ENCODE data around the gene MCM6.
"Not testable (repeated sequence)": the region's sequence is repeated elsewhere in the genome, so short reads cannot be mapped to it uniquely, and the experiment has no call there.

MCM6 gene

DNA sequence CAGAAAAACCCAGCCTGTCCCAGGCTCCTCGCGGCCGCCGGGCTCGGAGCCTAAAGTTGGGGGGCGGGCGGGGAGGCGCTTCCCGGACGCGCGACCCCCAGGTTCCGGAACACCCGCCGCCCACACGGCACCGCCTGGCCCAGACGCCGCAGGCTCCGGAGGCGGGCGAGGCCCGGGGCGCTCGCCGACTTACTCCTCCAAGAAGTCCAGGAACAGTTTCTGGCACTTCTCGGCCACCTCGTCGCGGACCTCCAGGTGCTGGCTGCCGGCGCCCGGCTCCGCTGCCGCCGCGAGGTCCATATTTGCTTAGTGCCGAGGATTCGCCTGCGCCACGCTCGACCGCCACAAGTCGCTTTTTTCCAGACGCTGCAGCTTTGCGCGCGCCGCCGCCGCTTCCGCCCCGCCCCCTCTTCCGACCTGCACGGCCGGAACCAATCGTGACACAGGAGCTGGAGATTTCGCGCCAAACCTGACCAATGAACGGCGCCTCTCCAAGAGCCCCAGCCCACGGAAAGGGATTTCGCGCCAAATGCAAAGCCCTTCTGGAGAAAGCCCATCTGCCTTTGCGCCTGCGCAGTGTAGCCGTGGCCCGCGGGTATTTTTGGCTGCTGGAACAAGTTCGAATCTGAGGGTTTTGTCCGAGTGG lies at the start of gene MCM6:
MCM6 (minus strand) TSS at position 378 of the 646 bp plus-strand sequence; CDS start at position 300, 78 bp downstream.
- FAIRE-seq, result peak; percentile 94

DNA sequence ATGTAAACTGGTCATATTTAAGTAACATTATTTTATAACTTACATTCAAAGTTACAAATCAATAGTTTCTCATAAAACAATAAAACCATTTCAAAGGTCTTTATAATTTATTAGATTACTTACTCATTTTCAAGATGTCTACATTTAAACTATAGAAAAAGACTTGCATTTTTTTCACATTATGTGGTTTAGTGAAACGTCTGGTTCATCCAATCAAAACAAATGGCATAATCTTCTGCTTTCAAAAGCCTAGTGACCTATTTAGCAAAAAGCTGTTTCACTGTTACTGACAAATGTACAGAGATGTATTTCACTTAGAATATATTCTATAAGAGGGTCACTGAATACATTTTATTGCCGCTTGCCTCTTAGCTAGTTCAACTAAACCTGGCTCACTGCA lies 49.3 kb upstream of the MCM6 start:
- peak; percentile 41 for FAIRE-seq

DNA sequence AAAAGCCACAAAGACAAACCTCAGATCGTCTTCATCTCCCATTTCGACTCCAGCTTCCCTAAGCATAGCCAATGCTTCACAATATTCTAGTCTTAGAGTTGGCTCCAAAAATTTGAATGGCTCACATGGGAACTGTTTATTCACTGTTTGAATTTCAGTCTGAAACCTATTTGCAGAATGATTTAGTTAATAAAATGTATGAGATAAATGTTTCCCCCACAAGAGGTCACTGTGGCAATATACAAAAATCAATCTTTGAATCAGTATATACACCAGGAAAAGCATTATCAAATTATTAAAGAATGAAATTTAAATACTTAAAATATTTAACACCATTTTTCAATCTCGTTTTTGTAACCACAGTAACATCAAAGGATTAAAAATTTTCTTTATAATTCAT lies 40.0 kb upstream of the MCM6 start:
- FAIRE-seq, result peak; percentile 97

DNA sequence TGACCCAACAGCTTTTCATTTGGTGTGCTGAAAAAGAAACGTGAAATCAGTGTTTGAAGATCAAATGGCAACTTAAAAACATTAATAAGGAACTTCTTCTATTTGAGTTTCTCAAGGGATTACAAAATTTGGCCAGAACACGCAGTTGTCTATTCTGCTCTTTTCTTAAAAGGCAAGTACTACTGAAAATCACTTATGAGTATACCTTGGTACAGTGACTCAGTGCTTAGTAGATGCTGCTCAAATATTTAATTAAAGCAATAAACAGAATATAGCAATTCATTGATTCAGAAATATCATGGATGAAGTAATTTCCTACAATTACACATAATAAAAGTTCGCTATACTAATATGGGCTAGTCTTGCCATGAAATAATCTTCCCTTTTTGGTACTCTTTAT lies 38.2 kb upstream of the MCM6 start:
- FAIRE-seq, result no peak

DNA sequence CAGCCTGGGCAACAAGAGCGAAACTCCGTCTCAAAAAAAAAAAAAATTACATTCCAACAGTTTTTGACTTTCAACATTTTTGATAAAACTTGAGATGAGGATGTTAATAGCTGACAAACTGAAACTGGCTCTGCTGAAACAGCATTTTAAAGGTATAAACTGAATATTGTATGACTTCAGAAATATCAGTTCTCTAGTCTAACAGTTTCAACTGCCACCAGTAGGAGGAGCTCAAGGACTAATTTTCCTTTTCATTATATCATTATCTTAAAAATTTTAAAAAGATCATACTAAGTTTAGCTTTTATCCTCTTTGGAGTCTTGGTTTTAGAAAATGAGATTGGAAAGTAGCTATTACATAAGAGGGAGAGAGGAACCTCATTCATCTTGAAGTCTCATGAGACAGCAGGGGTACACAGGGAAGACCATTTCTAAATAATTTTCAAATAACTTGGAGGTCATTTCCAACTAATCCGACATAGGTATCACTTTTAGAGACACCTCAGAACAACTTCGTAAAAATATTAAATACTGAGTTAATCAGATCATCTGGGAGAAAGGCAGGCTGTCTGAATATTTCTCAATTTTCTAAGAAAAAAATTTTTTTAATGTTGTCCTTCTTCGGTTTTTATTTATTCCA lies 37.6 kb upstream of the MCM6 start:
- peak; percentile 86 for FAIRE-seq

DNA sequence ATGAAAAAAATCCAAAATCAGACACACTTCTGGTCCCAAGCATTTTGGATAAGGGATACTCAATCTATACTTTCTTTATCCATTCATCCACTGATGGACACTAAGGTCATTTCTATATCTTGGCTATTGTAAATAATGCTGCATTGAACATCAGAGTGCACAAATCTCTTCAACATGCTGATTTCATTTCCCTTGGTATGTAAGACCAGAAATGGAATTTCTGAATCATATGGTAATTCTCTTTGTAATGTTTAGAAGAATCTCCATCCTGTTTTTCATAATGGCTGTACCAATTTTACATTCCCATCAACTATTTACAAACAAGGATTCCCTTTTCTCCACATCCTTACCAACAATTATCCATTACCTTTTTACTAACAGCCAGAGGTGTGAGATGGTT lies 33.7 kb upstream of the MCM6 start:
- FAIRE-seq, result no peak

DNA sequence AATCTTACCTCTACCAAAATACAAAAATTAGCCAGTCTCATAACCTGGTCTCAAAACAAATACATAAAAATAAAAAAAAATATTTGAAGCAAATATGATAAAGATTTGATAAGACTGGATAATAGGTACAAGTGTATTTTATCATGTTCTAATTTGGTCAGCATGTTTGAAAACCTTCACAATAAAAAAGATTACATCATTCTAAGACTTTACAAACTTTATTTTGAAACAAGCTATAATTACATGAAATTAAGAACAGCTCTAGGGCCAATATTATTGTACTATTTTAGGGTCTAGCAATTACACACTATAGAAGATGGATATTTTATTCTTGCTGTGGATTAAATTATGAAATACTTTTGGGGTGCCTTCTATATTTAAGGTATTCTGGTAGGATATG lies 29.4 kb upstream of the MCM6 start:
- FAIRE-seq, result no peak

DNA sequence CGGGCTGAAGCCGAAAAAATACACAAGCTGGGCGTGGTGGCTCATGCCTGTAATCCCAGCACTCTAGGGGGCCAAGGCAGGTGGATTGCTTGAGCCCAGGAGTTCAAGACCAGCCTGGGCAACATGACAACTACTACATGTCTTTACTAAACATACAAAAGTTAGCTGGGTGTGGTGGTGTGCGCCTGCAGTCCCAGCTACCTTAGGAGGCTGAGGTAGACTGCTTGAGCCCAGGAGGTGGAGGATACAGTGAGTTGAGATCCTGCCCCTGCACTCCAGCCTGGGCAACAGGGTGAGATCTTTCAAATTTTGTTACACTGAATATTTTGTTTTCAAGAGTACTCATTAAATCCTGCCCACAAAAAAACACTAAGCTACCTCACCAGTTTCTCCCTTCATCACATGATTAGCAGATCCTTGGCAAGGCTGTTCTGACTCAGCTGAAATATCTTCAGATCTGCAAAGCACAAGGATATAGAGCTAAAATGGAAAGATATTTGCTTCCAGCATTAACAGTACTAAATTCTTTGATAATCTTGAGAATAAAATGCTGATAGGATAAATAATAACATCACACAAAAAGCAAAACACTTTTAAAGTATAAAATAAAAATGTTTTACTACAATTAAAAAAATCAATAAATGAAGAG lies 28.2 kb upstream of the MCM6 start:
- FAIRE-seq, result no peak

DNA sequence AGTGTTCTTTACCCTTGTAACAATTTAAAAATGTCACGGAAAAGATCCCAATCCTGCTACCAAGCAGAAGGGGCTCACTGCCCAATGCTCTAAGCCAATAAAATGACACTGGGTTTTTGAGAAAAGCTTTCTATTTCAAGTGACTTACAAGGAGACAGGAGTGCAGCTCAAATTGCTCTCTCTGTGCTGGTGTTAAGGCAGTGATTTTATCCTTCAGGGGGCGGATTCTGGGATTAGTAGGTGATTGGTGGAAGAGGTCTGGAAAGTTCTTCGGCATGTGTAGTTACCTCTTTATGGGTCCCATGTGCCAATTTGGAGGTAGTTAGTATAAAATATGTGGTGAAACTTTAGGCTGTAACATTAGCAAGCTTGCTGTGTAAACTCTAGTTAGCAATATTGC lies 27.4 kb upstream of the MCM6 start:
- no peak for FAIRE-seq

DNA sequence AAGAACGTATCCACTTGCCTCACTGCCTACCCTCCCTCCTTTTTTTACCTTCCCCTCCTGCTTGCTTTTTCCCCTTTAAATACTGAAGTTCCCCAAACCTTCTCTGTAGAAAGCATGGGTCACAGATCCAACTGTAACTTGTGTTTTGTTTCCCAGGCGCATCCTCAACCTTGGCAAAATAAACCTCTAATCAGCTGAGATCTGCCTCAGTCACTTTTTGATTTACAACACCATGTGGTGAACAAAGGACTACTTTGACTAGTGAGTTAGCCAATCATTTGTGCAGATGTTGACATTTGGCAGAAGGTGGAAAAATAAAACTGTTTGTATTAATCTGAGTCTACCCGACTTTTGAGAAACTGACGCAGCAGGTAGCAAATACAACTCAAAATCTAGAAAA lies 23.3 kb upstream of the MCM6 start:
- FAIRE-seq, result no peak

DNA sequence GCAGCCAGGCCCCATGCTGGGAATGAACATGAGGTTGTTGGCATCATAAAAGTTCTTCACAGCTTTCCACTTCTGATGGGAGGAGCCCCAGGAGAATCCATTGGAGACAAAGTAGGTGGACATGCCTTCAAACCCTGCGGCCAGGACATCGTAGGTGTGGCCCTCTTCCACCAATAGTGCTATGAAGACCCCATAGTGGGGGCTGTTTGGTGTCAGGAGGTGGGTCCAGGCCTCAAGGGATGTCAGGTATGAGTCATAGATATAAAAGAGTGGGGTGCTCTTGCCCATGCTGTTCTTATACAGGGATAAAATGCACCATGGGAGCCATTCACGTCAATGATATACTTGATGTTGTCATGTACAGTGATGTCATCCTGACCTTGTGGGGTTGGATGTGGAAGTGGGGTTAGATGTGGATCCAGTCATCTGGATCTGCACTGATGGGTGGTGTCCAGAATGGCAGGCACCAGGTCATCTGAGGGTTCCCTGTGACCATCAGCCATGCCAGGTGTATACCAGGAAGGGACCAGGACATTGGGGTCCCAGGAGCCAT lies 22.1 kb upstream of the MCM6 start:
- no peak for FAIRE-seq

DNA sequence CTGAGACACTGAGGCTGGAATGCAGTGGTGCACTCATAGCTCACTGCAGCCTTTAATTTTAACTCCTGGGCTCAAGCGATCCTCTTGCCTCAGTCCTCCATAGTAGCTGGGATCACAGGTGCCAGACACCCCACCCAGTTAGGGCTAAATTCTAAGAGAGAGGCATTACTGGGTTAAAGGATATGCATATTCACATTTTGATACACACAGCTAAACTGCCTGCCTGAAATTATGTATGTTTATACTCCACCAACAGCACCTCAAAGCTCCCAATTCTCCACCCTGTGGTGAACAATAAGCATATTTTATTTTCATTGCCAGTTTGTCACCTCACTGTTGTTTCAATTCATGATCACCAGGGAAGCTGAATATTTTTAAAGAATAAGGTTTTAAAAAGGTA lies 18.7 kb upstream of the MCM6 start:
- FAIRE-seq, result no peak

DNA sequence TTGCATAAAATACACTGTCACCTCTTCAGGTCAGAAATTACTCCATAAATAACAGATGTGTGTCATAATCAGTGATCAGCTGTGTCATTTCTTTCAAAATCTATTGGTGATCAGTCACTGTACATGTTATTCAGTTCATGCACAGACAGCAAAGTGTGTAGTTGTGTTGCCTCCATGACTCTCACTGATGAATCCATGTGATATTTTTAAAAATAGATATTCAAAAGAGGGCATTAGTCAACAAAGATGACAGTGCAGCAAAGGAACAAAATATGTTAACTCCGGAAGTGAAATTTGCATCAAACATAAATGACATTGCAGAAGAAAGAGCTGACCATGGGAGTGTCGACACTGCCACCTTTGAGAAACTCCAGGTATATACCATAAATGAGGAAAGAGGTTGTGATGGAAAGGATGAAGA lies 17.1 kb upstream of the MCM6 start:
- no peak for FAIRE-seq

DNA sequence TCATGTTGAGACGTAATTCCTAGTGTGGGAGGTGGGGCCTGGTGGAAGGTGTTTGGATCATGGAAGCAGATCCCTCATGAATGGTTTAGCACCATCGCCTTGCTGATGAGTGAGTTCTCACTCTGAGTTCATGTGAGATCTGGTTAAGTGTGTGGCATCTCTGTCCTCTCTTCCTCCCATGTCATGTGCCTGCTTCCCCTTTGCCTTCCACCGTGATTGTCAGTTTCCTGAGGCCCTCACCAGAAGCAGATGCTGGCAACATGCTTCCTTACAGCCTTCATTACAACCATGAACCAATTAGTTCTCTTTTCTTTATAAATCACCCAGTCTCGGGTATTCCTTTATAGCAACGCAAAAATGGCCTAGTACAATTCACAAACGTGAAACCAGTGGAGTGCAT lies 14.6 kb upstream of the MCM6 start:
- no peak for FAIRE-seq

DNA sequence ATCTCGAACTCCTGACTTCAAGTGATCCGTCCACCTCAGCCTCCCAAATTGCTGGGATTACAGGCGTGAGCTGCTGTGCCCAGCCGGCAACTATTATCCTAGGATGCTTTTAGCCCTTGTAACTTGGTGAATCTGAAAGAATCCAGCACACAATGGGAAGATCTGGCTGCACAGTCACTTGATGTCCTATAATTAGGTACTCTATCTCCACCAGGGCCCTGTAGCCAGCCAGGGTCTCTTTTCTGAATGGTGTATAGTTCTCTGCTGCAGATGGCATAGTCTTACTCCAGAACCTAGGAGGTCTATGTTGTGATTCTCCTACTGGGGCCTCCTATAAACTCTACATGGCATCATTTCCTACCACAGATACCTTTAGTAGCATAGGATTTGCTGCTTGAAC lies 13.9 kb upstream of the MCM6 start:
- FAIRE-seq, result no peak

DNA sequence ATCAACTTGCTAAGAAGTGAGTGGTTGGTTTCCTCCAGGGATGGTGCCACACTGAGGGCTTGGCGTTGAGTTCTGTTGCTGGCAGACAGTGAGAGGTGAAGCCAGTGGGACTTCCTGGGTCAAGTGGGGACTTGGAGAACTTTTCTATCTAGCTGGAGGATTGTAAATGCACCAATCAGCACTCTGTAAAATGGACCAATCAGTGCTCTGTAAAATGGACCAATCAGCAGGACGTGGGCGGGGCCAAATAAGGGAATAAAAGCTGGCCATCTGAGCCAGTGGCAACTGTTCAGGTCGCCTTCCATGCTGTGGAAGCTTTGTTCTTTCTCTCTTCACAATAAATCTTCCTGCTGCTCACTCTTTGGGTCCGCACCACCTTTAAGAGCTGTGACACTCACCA lies 12.3 kb upstream of the MCM6 start:
- not testable (repeated sequence) for FAIRE-seq

DNA sequence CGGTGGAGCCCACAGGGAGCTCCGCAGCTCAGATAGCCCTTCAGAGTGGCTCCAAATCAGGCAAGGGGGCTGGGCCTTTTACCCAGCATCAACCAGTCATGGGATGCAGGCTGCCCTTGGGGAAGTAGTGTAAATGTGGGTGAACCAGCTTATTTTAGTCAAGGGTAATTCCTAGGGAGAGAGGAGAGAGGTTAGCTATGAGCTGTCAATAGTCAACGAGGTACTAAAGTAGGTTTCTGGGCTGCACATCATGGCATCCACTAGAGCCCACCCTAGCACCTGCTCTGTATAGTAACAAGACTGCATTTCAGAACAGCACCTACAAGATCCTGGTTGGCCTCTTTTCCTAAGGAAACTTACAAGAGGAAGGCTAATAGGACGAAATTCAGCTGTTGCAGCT lies 9.5 kb upstream of the MCM6 start:
- no peak for FAIRE-seq

DNA sequence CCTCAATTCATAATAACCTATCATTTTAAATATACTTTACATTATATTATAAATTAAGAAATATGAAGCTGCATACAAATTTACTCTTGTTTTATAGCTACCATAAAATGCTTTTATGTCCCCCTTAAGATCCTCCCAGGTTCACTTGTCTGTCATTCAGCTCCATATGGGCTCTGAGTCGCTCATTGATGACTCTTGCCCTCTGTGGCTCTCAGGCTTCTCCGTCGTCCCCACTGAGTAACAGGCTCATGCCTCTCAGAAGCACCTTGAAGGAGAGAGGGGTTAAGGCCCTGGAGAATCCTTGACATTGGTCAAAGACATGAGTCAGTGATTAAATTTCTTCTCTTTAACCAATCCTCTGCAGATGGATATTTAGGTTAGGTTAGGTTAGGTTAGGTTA lies 6.2 kb upstream of the MCM6 start:
- FAIRE-seq, result no peak

DNA sequence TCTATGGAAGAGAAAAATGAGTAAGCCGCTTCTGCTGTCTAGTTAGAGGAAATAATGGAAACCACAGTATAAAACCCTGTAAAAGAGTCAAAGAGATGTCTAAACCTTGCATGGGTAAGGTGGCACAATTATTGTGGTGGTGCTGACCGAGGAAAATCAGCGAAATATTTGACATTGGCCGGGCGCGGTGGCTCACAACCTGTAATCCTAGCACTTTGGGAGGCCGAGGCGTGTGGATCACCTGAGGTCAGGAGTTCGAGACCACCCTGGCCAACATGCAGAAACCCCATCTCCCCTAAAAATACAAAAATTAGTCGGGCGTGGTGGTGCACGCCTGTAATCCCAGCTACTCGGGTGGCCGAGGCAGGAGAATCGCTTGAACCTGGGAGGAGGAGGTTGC lies 527 bp upstream of the MCM6 start:
- not testable (repeated sequence) for FAIRE-seq

DNA sequence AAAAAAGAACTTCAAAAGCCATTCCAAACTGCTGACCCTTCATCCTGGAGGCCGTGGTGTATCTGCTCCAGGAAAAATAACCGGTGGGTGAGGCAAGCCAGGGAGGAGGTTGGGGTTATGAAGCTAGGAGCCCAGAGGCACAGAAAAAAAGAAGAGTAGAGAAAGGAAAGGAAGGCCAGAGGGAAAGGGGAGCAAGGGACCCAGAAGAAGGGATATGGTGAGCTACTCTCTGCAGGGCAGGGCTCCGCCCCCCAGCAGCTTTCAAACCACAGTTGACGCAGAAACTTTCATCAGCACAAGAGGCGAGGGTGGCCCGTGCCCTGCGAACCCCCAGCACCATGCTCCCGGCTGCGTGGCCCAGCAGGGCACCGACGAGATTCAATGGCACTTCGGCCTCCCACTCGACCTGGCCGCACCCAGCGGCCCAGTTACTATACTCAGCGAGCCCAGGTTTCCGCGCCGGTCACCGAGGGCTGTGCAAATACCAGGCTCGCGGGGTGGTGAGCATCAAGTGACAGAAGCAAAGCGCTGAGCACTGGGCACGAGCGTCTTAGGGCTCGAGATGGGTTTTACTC lies 665 bp downstream of the MCM6 start:
- FAIRE-seq, result no peak

DNA sequence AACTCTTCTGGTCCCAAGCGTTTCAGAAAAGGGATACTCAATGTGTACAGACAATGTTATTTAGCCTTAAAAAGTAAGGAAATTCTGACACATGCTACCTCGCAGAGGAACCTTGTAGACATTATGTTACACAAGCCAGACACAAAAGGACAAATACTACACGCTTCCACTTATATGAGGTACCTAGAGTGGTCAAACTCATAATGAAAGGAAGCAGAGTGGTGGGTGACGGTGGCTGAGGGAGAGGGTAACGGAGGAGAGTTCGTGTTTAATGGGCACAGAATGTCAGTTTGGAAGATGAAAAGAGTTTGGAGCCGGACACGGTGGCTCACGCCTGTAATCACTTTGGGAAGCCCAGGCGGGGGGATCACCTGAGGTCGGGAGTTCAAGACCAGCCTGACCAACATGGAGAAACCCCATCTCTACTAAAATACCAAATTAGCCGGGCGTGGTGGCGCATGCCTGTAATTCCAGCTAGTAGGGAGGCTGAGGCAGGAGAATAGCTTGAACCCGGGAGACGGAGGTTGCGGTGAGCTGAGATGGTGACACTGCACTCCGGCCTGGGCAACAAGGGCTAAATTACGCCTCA lies 1.4 kb downstream of the MCM6 start:
- FAIRE-seq, result no peak

DNA sequence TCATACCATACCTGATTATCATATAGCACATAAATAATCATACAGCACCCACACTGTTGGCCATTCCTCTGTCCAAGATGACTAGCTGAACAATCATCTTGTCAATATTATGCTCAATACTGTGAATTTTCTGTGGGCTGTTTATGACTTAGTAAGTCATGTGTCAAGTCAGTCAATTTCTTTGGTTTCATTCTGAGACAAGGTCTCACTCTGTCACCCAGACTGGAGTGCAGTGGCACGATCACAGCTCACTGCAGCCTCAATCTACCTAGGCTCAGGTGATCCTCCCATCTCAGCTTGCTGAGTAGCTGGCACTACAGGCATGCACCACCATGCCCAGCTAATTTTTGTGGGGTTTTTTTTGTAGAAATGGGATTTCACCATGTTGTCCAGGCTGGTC lies 5.7 kb downstream of the MCM6 start:
- no peak for FAIRE-seq

DNA sequence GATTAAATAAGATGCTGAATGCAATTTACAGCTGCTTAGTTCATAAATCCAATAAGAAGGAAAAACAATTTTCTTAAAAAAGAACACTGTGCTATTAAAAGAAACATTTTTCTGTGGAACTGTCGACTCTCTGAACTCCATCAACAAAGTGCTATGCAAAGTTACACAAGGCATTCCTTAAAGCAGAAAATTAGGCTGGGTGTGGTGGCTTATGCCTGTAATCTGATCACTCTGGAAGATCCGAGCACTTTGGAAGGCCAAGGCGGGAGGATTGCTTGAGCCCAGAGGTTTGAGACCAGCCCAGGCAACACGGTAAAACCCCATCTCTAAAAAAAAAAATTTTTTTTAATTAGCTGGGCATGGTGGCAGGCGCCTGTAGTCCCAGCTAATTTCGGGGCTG lies 13.0 kb downstream of the MCM6 start:
- FAIRE-seq, result no peak
